Measurements from ENCODE around the gene ABHD6. TPM values are rescaled to one million over a fixed set of nuclear protein-coding genes. Genes with fewer than 3 reads are reported as not detected.
"Not testable (repeated sequence)": the region's sequence is repeated elsewhere in the genome, so short reads cannot be mapped to it uniquely, and the experiment has no call there.

The ABHD6 gene
- total RNA-seq, 2 experiments from 2014 or later, result 0.71 to 1.9 TPM

DNA sequence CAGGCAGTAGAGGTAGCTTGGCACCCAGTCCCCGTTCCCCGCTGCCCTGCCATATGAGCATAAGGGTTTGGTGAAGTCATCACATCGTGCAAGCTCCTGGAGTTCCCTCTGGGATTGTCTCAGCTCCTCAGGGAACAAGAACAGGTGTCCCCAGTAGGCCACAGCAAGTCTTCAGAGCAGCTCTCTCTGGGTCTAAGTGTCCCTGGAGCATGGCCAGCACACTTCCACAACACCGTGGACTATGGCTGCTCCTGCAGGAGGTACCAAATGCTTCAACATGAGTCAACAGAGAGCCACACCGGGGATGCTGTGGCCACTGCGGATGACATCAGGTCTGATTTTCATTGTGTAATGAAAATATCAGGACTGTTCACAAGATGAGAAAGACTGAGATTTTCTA is 23.1 kb downstream of the ABHD6 start:
- no peak overlapping the region for H3K27ac Mint-ChIP-seq
- DNase-seq (no peak), ATAC-seq (ENCODE audit: poor library complexity) (no peak)
- Histone ChIP-seq H3K27me3 (ENCODE audit: control insufficient read depth in 1 of 2, insufficient read depth in 2 of 2, low read length in 2 of 2) (no peaks in the 10 kb centered on the region), H3K4me3 (ENCODE audit: low read length) (no peak overlapping the region), H3K4me1 (ENCODE audit: insufficient read depth, low read length) (no peaks in the 10 kb centered on the region), H3K9me3 (ENCODE audit: control insufficient read depth in 1 of 2, insufficient read depth in 1 of 2, low read length in 2 of 2) (no peaks in the 10 kb centered on the region), H3K27ac (ENCODE audit: low read depth in 1 of 2, low read length in 2 of 2) (no peak overlapping the region), H3K36me3 (ENCODE audit: insufficient read depth, low read length) (peaks cover 18% of the 10 kb centered on the region)
- H3K9me3 Mint-ChIP-seq, result no peaks in the 10 kb centered on the region
- H3K27me3 Mint-ChIP-seq, result no peaks in the 10 kb centered on the region
- intact Hi-C loops (cut with DNase I, micrococcal nuclease), result no loop called here
- TF ChIP-seq, protein P1, sequence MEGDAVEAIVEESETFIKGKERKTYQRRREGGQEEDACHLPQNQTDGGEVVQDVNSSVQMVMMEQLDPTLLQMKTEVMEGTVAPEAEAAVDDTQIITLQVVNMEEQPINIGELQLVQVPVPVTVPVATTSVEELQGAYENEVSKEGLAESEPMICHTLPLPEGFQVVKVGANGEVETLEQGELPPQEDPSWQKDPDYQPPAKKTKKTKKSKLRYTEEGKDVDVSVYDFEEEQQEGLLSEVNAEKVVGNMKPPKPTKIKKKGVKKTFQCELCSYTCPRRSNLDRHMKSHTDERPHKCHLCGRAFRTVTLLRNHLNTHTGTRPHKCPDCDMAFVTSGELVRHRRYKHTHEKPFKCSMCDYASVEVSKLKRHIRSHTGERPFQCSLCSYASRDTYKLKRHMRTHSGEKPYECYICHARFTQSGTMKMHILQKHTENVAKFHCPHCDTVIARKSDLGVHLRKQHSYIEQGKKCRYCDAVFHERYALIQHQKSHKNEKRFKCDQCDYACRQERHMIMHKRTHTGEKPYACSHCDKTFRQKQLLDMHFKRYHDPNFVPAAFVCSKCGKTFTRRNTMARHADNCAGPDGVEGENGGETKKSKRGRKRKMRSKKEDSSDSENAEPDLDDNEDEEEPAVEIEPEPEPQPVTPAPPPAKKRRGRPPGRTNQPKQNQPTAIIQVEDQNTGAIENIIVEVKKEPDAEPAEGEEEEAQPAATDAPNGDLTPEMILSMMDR (IDR thresholded peaks at IDR 0.05), result no peak
- no peaks in the 10 kb centered on the region for H3K4me1 Mint-ChIP-seq (ENCODE audit: low read depth)
- no peak overlapping the region for H3K4me3 Mint-ChIP-seq
- ChIA-PET CTCF (no interaction called here), POLR2A (no interaction called here)
- peaks cover 17% of the 10 kb centered on the region for H3K36me3 Mint-ChIP-seq (ENCODE audit: low read depth)

DNA sequence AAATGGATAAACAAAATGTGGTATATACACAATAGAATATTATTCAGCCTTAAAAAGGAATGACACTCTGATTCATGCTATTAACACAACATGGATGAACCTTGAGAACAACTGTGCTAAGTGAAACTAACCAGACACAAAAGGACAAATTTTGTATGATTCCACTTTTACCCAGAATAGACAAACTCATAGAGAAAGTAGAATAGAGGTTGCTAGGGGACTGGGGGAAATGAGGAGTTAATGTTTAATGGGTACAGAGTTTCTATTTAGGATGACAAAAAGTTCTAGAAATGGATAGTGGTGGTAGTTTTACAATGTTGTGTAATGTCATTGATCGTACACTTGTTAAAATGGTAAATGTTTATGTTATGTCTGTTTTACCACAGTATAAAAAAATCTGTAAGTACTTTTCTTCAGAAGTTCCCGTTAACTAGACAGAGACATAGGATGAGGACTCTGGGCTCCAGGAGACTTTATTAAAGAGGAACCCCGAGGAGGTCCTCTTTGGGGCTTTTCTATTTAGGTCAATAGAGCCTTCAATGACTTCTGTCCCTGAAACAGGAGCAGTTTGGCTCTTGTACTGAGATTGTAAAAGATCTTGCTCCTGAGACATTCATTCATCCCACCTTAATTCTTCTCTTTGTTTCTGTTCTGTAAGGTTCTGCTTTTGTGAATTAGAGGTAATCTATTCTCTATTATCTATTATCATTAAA is 24.5 kb downstream of the ABHD6 start:
- Histone ChIP-seq H3K27ac (ENCODE audit: low read depth in 1 of 2, low read length in 2 of 2) (no peak overlapping the region), H3K36me3 (ENCODE audit: insufficient read depth, low read length) (peaks cover 15% of the 10 kb centered on the region), H3K27me3 (ENCODE audit: control insufficient read depth in 1 of 2, insufficient read depth in 2 of 2, low read length in 2 of 2) (no peaks in the 10 kb centered on the region), H3K9me3 (ENCODE audit: control insufficient read depth in 1 of 2, insufficient read depth in 1 of 2, low read length in 2 of 2) (no peaks in the 10 kb centered on the region), H3K4me1 (ENCODE audit: insufficient read depth, low read length) (no peaks in the 10 kb centered on the region), H3K4me3 (ENCODE audit: low read length) (no peak overlapping the region)
- intact Hi-C loops (cut with DNase I, micrococcal nuclease), result no loop called here
- H3K4me3 Mint-ChIP-seq, result no peak overlapping the region
- DNase-seq, result no peak
- no peaks in the 10 kb centered on the region for H3K4me1 Mint-ChIP-seq (ENCODE audit: low read depth)
- no peaks in the 10 kb centered on the region for H3K27me3 Mint-ChIP-seq
- peaks cover 20% of the 10 kb centered on the region for H3K36me3 Mint-ChIP-seq (ENCODE audit: low read depth)
- POLR2A ChIA-PET, result no interaction called here
- no peaks in the 10 kb centered on the region for H3K9me3 Mint-ChIP-seq
- H3K27ac Mint-ChIP-seq, result no peak overlapping the region
- ATAC-seq (ENCODE audit: poor library complexity), result no peak
- CTCF ChIA-PET, result no interaction called here
- TF ChIP-seq, protein P1 (IDR thresholded peaks at IDR 0.05), result no peak

DNA sequence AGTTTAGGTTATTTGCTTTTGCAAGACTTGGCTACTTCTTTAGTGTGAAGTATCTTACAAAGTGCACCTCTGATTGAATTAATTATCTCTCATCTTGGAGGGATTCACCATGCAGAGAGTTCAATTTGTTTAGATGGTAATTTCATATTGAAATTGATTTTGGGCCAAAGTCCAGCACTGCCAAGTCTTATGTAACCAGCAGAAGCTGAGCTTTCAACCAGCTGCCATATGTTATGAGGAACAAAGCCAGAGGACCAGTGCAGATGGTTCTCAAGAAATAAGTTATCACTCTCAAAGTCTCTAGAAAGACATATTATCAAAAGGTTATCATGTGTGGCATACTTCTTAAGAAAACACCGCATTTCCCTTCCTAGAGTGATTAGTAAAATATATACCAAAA is 29.0 kb downstream of the ABHD6 start:
- H3K27me3 ChIP-seq (ENCODE audit: control insufficient read depth in 1 of 2, insufficient read depth in 2 of 2, low read length in 2 of 2), result no peaks in the 10 kb centered on the region
- CTCF ChIA-PET, result no interaction called here

DNA sequence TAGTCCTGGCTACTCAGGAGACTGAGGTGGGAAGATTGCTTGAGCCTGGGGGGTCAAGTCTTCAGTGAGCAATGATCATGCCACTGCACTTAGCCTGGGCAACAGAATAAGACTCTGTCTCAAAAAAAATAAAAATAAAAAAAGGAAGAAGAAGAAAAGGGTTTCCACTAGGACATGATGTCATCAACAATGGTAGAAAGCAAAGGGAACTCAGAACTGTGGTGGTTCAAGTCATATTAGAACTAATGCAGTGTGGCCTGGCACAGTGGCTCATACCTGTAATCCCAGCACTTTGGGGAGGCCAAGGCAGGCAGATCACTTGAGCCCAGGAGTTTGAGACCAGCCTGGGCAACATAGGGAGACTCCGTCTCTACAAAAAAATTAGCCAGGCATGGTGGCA is 30.0 kb downstream of the ABHD6 start:
- H3K4me3 Mint-ChIP-seq; H3K4me1 ChIP-seq (ENCODE audit: insufficient read depth, low read length); H3K27ac Mint-ChIP-seq; H3K36me3 ChIP-seq (ENCODE audit: insufficient read depth, low read length); CTCF ChIA-PET; H3K27ac ChIP-seq (ENCODE audit: low read depth in 1 of 2, low read length in 2 of 2); H3K27me3 Mint-ChIP-seq; DNase-seq; H3K4me1 Mint-ChIP-seq (ENCODE audit: low read depth); H3K27me3 ChIP-seq (ENCODE audit: control insufficient read depth in 1 of 2, insufficient read depth in 2 of 2, low read length in 2 of 2); H3K4me3 ChIP-seq (ENCODE audit: low read length); H3K9me3 Mint-ChIP-seq; POLR2A ChIA-PET; intact Hi-C loops (cut with DNase I, micrococcal nuclease); H3K9me3 ChIP-seq (ENCODE audit: control insufficient read depth in 1 of 2, insufficient read depth in 1 of 2, low read length in 2 of 2); ATAC-seq (ENCODE audit: poor library complexity): not testable (repeated sequence)
- H3K36me3 Mint-ChIP-seq (ENCODE audit: low read depth), result peaks cover 28% of the 10 kb centered on the region

More for the DNA sequence above, 29.0 kb downstream of the ABHD6 start:
- TF ChIP-seq, protein P1 (IDR thresholded peaks at IDR 0.05), result no peak
- H3K27me3 Mint-ChIP-seq, result no peaks in the 10 kb centered on the region
- Histone ChIP-seq H3K4me3 (ENCODE audit: low read length) (no peak overlapping the region), H3K9me3 (ENCODE audit: control insufficient read depth in 1 of 2, insufficient read depth in 1 of 2, low read length in 2 of 2) (no peaks in the 10 kb centered on the region), H3K27ac (ENCODE audit: low read depth in 1 of 2, low read length in 2 of 2) (no peak overlapping the region), H3K36me3 (ENCODE audit: insufficient read depth, low read length) (no peaks in the 10 kb centered on the region), H3K4me1 (ENCODE audit: insufficient read depth, low read length) (no peaks in the 10 kb centered on the region)
- ATAC-seq (ENCODE audit: poor library complexity) (no peak), DNase-seq (no peak)
- H3K4me3 Mint-ChIP-seq, result no peak overlapping the region
- peaks cover 33% of the 10 kb centered on the region for H3K36me3 Mint-ChIP-seq (ENCODE audit: low read depth)
- POLR2A ChIA-PET, result no interaction called here
- intact Hi-C loops (cut with DNase I, micrococcal nuclease), result no loop called here
- no peaks in the 10 kb centered on the region for H3K4me1 Mint-ChIP-seq (ENCODE audit: low read depth)
- H3K27ac Mint-ChIP-seq, result no peak overlapping the region
- no peaks in the 10 kb centered on the region for H3K9me3 Mint-ChIP-seq
